ENCODE results near the gene VWA1. TPM values are rescaled to one million over a fixed set of nuclear protein-coding genes. Genes with fewer than 3 reads are reported as not detected.
A peak's percentile ranks its signal among the peaks of the same experiment; 100 is the strongest.

VWA1 gene
- total and polyA plus RNA-seq, 10 of the 15 experiments (the other 5 are each of a cell fraction or from before 2014, with no cell fraction given): 0.02 to 1.7 (median 0.32) TPM; not detected in 2

GRCh38 chr1:1435106-1435903, at the start of gene VWA1 (continued):
- TF ChIP-seq PRDM15 (CRISPR knock-in tag; IDR thresholded peaks at IDR 0.05) (no peak), ZNF687 (IDR thresholded peaks at IDR 0.05) (no peak), PML (IDR thresholded peaks at IDR 0.05; ENCODE audit: low read length) (no peak), RELA (IDR thresholded peaks at IDR 0.05; ENCODE audit: borderline replicate concordance, partially characterized antibody) (no peak), NFXL1 (IDR thresholded peaks at IDR 0.05; ENCODE audit: borderline replicate concordance) (no peak), CREB1 (IDR thresholded peaks at IDR 0.05; ENCODE audit: low read depth) (no peak), NR2F1 (conservative IDR thresholded peaks at IDR 0.05) (0 out of 2 replicates have a peak, but pooled peaks have one; percentile 14), NFYA (IDR thresholded peaks at IDR 0.05; ENCODE audit: borderline replicate concordance, low read depth, low read length) (no peak), ELK1 (IDR thresholded peaks at IDR 0.05; ENCODE audit: low read depth, low read length) (no peak), ZNF384 (IDR thresholded peaks at IDR 0.05; ENCODE audit: borderline replicate concordance, low read depth, low read length) (no peak), ZNF24 (IDR thresholded peaks at IDR 0.05) (no peak), TARDBP (IDR thresholded peaks at IDR 0.05; ENCODE audit: borderline replicate concordance) (no peak), BCLAF1 (IDR thresholded peaks at IDR 0.05) (no peak), SREBF1 (IDR thresholded peaks at IDR 0.05; ENCODE audit: low read length) (no peak), SUZ12 (IDR thresholded peaks at IDR 0.05; ENCODE audit: unreplicated experiment) (no peak), ATF2 (IDR thresholded peaks at IDR 0.05; ENCODE audit: low read length) (no peak)
